ENCODE results near the gene ENPP1.

Gene ENPP1

GRCh38 chr6:131804131-131804530 lies 3.7 kb upstream of the ENPP1 start:
- Histone ChIP-seq H3K4me3 (ENCODE audit: low read length in 2 of 2) (no peak overlapping the region), H3K9me3 (ENCODE audit: control insufficient read depth in 2 of 2, low read length in 2 of 2) (no peaks in the 10 kb centered on the region), H3K27me3 (ENCODE audit: control insufficient read depth in 2 of 2, insufficient read depth in 2 of 2, low read length in 2 of 2) (no peaks in the 10 kb centered on the region), H3K36me3 (ENCODE audit: control insufficient read depth in 2 of 2, insufficient read depth in 2 of 2, low read length in 2 of 2) (no peaks in the 10 kb centered on the region), H3K27ac (ENCODE audit: low read depth in 2 of 2, low read length in 2 of 2) (no peak overlapping the region), H3K9ac (ENCODE audit: low read depth in 1 of 2, low read length in 2 of 2) (no peak overlapping the region), H3K4me1 (ENCODE audit: control insufficient read depth in 2 of 2, insufficient read depth in 2 of 2, low read length in 2 of 2) (peaks cover 3 to 4% of the 10 kb centered on the region in 2 donors)

- H3K27me3 ChIP-seq (ENCODE audit: control insufficient read depth in 2 of 2, insufficient read depth in 2 of 2, low read length in 2 of 2): no peaks in the 10 kb centered on the region
- H3K36me3 ChIP-seq (ENCODE audit: control insufficient read depth in 2 of 2, insufficient read depth in 2 of 2, low read length in 2 of 2): no peaks in the 10 kb centered on the region
- H3K27ac ChIP-seq (ENCODE audit: low read depth in 2 of 2, low read length in 2 of 2): no peak overlapping the region
- H3K4me3 ChIP-seq (ENCODE audit: low read length in 2 of 2): peak overlapping the region; percentile 70 to 76
- peak overlapping the region; percentile 26 to 60 for H3K9ac ChIP-seq (ENCODE audit: low read depth in 1 of 2, low read length in 2 of 2)
- no peaks in the 10 kb centered on the region for H3K9me3 ChIP-seq (ENCODE audit: control insufficient read depth in 2 of 2, low read length in 2 of 2)
- peaks cover 3 to 4% of the 10 kb centered on the region in 2 donors for H3K4me1 ChIP-seq (ENCODE audit: control insufficient read depth in 2 of 2, insufficient read depth in 2 of 2, low read length in 2 of 2)
Observed at GRCh38 chr6:131807321-131807643, 538 bp upstream of the ENPP1 start.

DNA sequence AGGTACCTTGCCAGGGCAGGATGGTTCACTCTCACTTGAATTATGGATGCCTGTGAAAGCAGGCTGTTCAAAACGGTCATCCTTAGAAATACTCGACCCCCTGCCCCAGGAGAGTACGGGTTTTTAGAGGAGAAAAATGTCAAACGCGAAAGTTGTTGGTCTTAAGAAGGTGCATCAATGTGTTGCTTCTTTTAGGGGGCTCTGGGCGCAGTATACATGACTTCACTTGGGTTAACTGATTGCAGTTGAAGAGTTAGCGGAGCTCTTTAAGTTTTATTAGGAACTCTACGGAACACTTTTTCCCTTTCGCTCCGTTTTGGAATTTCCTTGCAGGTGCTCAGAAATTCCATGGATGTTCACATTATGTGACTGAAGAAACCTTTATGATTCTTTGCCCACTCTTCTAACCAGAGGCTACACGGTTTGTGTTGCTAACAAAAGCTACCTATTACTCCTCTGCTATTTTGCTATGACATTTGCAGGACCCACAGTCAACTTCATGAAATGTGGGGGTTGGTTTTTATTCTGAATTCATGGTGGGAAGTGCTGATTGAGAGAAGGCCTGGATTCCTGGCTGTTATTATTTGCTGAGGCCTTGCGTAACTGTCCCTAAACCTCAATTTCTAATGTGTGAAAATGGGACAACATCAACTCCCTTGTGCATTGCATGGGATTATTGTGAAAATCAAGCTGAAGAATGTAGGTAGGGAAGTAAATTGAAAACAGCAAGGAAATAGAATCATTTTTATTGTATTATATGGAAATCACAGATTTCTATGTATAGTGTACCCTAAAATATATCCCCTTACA lies 845 bp downstream of the ENPP1 start:
- no peaks in the 10 kb centered on the region for H3K9me3 ChIP-seq (ENCODE audit: control insufficient read depth in 2 of 2, low read length in 2 of 2)
- H3K9ac ChIP-seq (ENCODE audit: low read depth in 1 of 2, low read length in 2 of 2): peak overlapping the region in 1 of 2 donors; percentile 65
- H3K4me3 ChIP-seq (ENCODE audit: low read length in 2 of 2): peak overlapping the region; percentile 70 to 72
- peak overlapping the region in 1 of 2 donors; percentile 22 for H3K27ac ChIP-seq (ENCODE audit: low read depth in 2 of 2, low read length in 2 of 2)
- H3K4me1 ChIP-seq (ENCODE audit: control insufficient read depth in 2 of 2, insufficient read depth in 2 of 2, low read length in 2 of 2): peaks cover 3 to 4% of the 10 kb centered on the region in 2 donors
- H3K36me3 ChIP-seq (ENCODE audit: control insufficient read depth in 2 of 2, insufficient read depth in 2 of 2, low read length in 2 of 2): no peaks in the 10 kb centered on the region
- no peaks in the 10 kb centered on the region for H3K27me3 ChIP-seq (ENCODE audit: control insufficient read depth in 2 of 2, insufficient read depth in 2 of 2, low read length in 2 of 2)

GRCh38 chr6:131811500-131811899 lies 3.7 kb downstream of the ENPP1 start:
- H3K36me3 ChIP-seq (ENCODE audit: control insufficient read depth in 2 of 2, insufficient read depth in 2 of 2, low read length in 2 of 2): no peaks in the 10 kb centered on the region
- H3K27me3 ChIP-seq (ENCODE audit: control insufficient read depth in 2 of 2, insufficient read depth in 2 of 2, low read length in 2 of 2): no peaks in the 10 kb centered on the region
- no peak overlapping the region for H3K27ac ChIP-seq (ENCODE audit: low read depth in 2 of 2, low read length in 2 of 2)
- no peak overlapping the region for H3K9ac ChIP-seq (ENCODE audit: low read depth in 1 of 2, low read length in 2 of 2)
- no peak overlapping the region for H3K4me3 ChIP-seq (ENCODE audit: low read length in 2 of 2)
- H3K4me1 ChIP-seq (ENCODE audit: control insufficient read depth in 2 of 2, insufficient read depth in 2 of 2, low read length in 2 of 2): peaks cover 3 to 4% of the 10 kb centered on the region in 2 donors
- no peaks in the 10 kb centered on the region for H3K9me3 ChIP-seq (ENCODE audit: control insufficient read depth in 2 of 2, low read length in 2 of 2)

DNA sequence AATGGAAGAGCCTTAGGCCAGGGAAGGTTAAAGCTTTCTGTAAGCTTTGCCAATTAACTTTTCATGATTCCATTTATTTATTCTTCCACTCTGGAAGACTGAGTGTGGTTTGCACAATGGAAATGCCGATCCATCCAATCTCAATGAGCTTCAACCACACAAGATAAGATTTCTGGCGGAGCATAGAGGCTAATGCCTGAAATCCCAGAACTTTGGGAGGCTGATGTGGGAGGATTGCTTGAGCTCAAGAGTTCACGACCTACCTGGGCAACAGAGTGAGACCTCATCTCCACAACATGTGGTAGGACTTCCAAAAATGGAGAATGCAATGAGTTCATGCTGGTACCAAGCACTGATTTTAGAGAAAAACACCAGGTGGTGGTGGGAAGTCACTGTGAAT lies 6.2 kb downstream of the ENPP1 start:
- Histone ChIP-seq H3K4me3 (ENCODE audit: low read length in 2 of 2) (no peak overlapping the region), H3K27ac (ENCODE audit: low read depth in 2 of 2, low read length in 2 of 2) (no peak overlapping the region), H3K9ac (ENCODE audit: low read depth in 1 of 2, low read length in 2 of 2) (no peak overlapping the region), H3K9me3 (ENCODE audit: control insufficient read depth in 2 of 2, low read length in 2 of 2) (no peaks in the 10 kb centered on the region), H3K4me1 (ENCODE audit: control insufficient read depth in 2 of 2, insufficient read depth in 2 of 2, low read length in 2 of 2) (no peaks in the 10 kb centered on the region), H3K27me3 (ENCODE audit: control insufficient read depth in 2 of 2, insufficient read depth in 2 of 2, low read length in 2 of 2) (no peaks in the 10 kb centered on the region), H3K36me3 (ENCODE audit: control insufficient read depth in 2 of 2, insufficient read depth in 2 of 2, low read length in 2 of 2) (no peaks in the 10 kb centered on the region)

DNA sequence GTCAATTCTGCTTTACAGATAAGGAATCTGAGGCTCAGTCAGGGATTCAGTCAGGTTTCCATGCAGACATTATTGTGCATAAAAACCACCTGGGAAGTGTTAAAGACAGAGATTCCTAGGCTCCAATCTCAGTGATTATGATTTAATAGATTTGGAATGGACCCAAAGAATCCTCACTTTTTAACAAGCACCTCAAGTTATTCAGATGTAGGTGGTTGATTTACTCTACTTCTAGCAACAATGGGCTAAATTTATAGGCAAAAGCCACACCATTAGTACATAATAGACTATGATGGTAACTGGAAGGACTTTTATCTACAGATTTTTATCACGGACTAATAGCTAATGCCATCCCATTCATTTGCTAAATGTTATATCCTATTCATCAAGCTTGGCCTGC lies 9.0 kb downstream of the ENPP1 start:
- Histone ChIP-seq H3K9me3 (ENCODE audit: control insufficient read depth in 2 of 2, low read length in 2 of 2) (no peaks in the 10 kb centered on the region), H3K9ac (ENCODE audit: low read depth in 1 of 2, low read length in 2 of 2) (no peak overlapping the region), H3K4me3 (ENCODE audit: low read length in 2 of 2) (no peak overlapping the region), H3K4me1 (ENCODE audit: control insufficient read depth in 2 of 2, insufficient read depth in 2 of 2, low read length in 2 of 2) (no peaks in the 10 kb centered on the region), H3K27me3 (ENCODE audit: control insufficient read depth in 2 of 2, insufficient read depth in 2 of 2, low read length in 2 of 2) (peaks cover 0 to 2% of the 10 kb centered on the region in 2 donors), H3K36me3 (ENCODE audit: control insufficient read depth in 2 of 2, insufficient read depth in 2 of 2, low read length in 2 of 2) (no peaks in the 10 kb centered on the region), H3K27ac (ENCODE audit: low read depth in 2 of 2, low read length in 2 of 2) (no peak overlapping the region)

- H3K9ac ChIP-seq (ENCODE audit: low read depth in 1 of 2, low read length in 2 of 2): no peak overlapping the region
- H3K27me3 ChIP-seq (ENCODE audit: control insufficient read depth in 2 of 2, insufficient read depth in 2 of 2, low read length in 2 of 2): peaks cover 0 to 2% of the 10 kb centered on the region in 2 donors
- no peaks in the 10 kb centered on the region for H3K36me3 ChIP-seq (ENCODE audit: control insufficient read depth in 2 of 2, insufficient read depth in 2 of 2, low read length in 2 of 2)
- no peak overlapping the region for H3K27ac ChIP-seq (ENCODE audit: low read depth in 2 of 2, low read length in 2 of 2)
- no peak overlapping the region for H3K4me3 ChIP-seq (ENCODE audit: low read length in 2 of 2)
- no peaks in the 10 kb centered on the region for H3K9me3 ChIP-seq (ENCODE audit: control insufficient read depth in 2 of 2, low read length in 2 of 2)
- no peaks in the 10 kb centered on the region for H3K4me1 ChIP-seq (ENCODE audit: control insufficient read depth in 2 of 2, insufficient read depth in 2 of 2, low read length in 2 of 2)
Observed at GRCh38 chr6:131819572-131820124, 11.8 kb downstream of the ENPP1 start.

DNA sequence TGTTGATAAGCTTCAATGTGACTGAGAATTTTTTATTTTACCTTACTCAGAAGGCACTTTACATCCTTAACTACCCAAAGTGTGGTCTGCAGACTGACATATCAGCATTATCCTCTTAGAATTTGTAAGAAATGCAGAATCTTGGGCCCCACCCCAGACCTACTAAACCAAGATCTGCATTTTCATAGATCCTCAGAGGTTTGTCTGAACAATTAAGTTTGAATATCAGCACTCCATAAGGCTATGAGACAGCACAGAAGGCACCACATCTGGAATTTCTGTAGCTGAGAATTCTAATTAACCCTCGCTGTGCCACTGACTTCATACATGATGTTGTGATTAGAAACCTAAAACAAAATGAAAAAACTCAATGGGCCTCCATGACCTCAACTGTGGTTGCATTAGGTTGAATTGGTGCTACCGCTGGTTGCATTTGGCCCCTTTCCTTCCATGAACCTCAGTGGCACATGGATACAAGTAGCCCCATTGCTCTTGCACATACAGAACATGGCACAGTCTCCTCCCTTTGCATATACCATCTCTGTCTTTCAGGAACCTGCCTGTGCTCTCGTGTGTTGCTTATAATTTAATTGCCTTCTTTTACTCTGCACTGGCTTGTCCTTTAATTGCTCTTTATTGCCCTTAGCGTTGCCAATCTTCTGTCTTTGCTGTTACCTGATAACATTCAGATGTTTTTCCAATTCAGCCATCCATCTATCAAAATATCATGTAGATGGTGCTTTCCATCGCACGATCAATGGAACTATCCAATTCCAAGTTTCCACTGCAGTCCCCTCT lies 13.4 kb downstream of the ENPP1 start:
- Histone ChIP-seq H3K9ac (ENCODE audit: low read depth in 1 of 2, low read length in 2 of 2) (no peak overlapping the region), H3K36me3 (ENCODE audit: control insufficient read depth in 2 of 2, insufficient read depth in 2 of 2, low read length in 2 of 2) (no peaks in the 10 kb centered on the region), H3K27ac (ENCODE audit: low read depth in 2 of 2, low read length in 2 of 2) (no peak overlapping the region), H3K4me1 (ENCODE audit: control insufficient read depth in 2 of 2, insufficient read depth in 2 of 2, low read length in 2 of 2) (no peaks in the 10 kb centered on the region), H3K27me3 (ENCODE audit: control insufficient read depth in 2 of 2, insufficient read depth in 2 of 2, low read length in 2 of 2) (peaks cover 0 to 2% of the 10 kb centered on the region in 2 donors), H3K4me3 (ENCODE audit: low read length in 2 of 2) (no peak overlapping the region), H3K9me3 (ENCODE audit: control insufficient read depth in 2 of 2, low read length in 2 of 2) (no peaks in the 10 kb centered on the region)

DNA sequence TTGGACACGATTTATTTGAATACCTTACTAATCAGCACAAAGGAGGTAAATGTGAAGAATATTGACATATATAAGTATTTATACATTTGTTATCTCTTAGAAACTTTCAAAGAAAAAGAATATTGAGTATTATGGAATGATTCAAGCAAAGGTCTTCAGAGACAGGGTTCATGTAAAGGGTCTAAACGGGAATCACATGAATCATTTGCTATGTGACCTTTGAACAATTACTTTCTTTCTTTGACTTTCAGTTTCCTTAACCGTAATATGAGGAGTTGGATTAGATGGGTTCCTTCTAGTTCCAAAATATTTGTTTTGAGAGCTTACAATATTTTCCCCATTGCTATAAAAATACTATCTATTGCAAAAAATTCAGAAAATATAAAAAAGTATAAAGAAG lies 14.3 kb downstream of the ENPP1 start:
- peaks cover 0 to 2% of the 10 kb centered on the region in 2 donors for H3K27me3 ChIP-seq (ENCODE audit: control insufficient read depth in 2 of 2, insufficient read depth in 2 of 2, low read length in 2 of 2)
- H3K4me1 ChIP-seq (ENCODE audit: control insufficient read depth in 2 of 2, insufficient read depth in 2 of 2, low read length in 2 of 2): no peaks in the 10 kb centered on the region
- no peaks in the 10 kb centered on the region for H3K9me3 ChIP-seq (ENCODE audit: control insufficient read depth in 2 of 2, low read length in 2 of 2)
- H3K4me3 ChIP-seq (ENCODE audit: low read length in 2 of 2): no peak overlapping the region
- H3K9ac ChIP-seq (ENCODE audit: low read depth in 1 of 2, low read length in 2 of 2): no peak overlapping the region
- H3K27ac ChIP-seq (ENCODE audit: low read depth in 2 of 2, low read length in 2 of 2): no peak overlapping the region
- no peaks in the 10 kb centered on the region for H3K36me3 ChIP-seq (ENCODE audit: control insufficient read depth in 2 of 2, insufficient read depth in 2 of 2, low read length in 2 of 2)

DNA sequence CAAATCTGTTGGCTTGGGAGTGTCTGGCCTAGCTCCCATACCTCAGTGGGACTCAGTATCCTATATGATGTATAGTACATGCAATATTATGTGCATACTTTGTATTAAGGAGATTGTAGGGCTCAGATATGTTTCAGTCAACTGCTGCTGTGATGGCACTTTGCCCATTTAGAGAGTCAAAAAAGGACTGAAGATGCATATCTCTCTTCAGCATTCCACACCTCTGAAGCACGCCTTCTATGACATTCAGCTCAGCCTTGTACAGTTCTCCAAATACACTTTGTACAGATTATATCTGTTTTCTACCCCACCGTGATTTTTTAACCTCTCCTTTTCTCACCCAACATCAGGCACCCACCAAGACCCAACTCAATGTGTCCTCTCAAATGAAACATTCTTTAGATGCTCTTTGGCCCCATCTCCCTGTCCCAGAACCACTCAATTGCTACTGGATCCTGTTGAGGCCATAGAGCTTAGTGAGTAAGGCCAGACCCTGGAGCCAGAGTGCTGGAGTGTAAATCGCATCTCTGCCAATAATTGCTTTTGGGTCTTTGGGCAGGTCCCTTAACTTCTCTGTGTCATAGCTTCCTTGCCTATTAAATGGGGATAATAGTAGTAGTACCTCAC lies 15.6 kb downstream of the ENPP1 start:
- Histone ChIP-seq H3K27ac (ENCODE audit: low read depth in 2 of 2, low read length in 2 of 2) (no peak overlapping the region), H3K4me3 (ENCODE audit: low read length in 2 of 2) (no peak overlapping the region)

More for the DNA sequence above, 15.6 kb downstream of the ENPP1 start:
- H3K27me3 ChIP-seq (ENCODE audit: control insufficient read depth in 2 of 2, insufficient read depth in 2 of 2, low read length in 2 of 2): peaks cover 0 to 2% of the 10 kb centered on the region in 2 donors
- no peaks in the 10 kb centered on the region for H3K9me3 ChIP-seq (ENCODE audit: control insufficient read depth in 2 of 2, low read length in 2 of 2)
- no peaks in the 10 kb centered on the region for H3K4me1 ChIP-seq (ENCODE audit: control insufficient read depth in 2 of 2, insufficient read depth in 2 of 2, low read length in 2 of 2)
- no peak overlapping the region for H3K9ac ChIP-seq (ENCODE audit: low read depth in 1 of 2, low read length in 2 of 2)
- no peaks in the 10 kb centered on the region for H3K36me3 ChIP-seq (ENCODE audit: control insufficient read depth in 2 of 2, insufficient read depth in 2 of 2, low read length in 2 of 2)
